Measurements from ENCODE around the gene GOLGA8T.
"Not testable (repeated sequence)": the region's sequence is repeated elsewhere in the genome, so short reads cannot be mapped to it uniquely, and the experiment has no call there.

Gene GOLGA8T, protein sequence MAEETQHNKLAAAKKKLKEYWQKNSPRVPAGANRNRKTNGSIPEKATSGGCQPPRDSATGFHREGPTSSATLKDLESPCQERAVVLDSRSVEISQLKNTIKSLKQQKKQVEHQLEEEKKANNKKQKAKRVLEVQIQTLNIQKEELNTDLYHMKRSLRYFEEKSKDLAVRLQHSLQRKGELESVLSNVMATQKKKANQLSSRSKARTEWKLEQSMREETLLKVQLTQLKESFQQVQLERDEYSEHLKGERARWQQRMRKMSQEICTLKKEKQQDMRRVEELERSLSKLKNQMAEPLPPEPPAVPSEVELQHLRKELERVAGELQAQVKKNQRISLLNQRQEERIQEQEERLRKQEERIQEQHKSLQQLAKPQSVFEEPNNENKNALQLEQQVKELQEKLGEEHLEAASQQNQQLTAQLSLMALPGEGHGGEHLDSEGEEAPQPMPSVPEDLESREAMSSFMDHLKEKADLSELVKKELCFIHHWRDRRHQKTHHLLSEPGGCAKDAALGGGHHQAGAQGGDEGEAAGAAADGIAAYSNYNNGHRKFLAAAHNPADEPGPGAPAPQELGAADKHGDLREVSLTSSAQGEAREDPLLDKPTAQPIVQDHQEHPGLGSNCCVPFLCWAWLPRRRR

GRCh38 chr15:30134751-30135150 is at the start of gene GOLGA8T:
Gene GOLGA8T, plus strand, starts transcription at chr15:30135051. Its CDS starts 98 bp downstream, at chr15:30135149.
- not testable (repeated sequence) for DNase-seq

GRCh38 chr15:30097827-30098226 is 37.0 kb upstream of the GOLGA8T start:
- not testable (repeated sequence) for DNase-seq

DNA sequence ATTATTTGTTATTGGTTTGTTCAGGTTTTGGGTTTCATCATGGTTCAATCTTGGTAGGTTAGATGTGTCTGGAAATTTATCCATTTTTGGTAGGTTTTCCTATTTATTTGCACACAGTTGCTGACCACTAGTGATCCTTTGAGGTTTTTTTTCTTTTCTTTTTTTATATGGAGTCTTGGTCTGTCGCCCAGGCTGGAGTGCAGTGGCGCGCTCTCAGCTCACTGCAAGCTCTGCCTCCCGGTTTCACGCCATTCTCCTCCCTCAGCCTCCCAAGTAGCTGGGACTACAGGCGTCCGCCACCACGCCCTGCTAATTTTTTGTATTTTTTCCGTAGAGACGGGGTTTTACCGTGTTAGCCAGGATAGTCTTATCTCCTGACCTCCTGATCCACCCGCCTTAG is 32.0 kb upstream of the GOLGA8T start:
- DNase-seq = not testable (repeated sequence)

DNA sequence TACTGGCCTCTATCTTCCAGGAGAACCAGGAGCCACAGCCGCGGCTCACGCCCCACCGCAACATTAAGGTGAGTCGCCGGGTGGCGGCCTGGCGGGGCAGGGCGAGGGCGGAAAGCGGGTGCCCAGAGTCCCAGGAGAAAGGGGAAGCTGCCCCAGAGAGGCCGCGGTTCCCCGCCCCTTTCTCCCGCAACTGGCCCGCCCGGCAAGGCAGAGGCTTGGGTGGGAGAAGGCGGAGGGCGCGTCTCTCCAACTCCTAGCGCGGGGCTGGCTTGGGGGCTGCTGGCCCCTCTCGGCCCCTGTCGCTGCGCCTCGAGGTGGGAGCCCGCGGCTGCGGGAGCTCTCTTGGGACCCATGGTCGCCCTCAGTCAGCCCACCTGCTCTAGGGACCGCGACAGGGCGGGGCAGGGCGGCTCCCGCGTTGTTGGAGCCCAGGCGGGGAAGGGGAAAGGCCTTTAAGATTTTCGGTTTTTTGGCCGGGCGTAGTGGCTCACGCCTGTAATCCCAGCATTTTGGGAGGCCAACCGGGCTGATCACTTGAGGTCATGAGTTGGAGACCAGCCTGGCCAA is 30.8 kb upstream of the GOLGA8T start:
- DNase-seq = not testable (repeated sequence)

GRCh38 chr15:30110591-30110990 is 24.3 kb upstream of the GOLGA8T start:
- DNase-seq = not testable (repeated sequence)

GRCh38 chr15:30130066-30130465 is 4.8 kb upstream of the GOLGA8T start:
- not testable (repeated sequence) for DNase-seq

- not testable (repeated sequence) for DNase-seq
These were observed 8.4 kb downstream of the GOLGA8T start for GRCh38 chr15:30143246-30143645.

GRCh38 chr15:30149891-30150290 is 15.0 kb downstream of the GOLGA8T start:
- DNase-seq = not testable (repeated sequence)

GRCh38 chr15:30162479-30163357 is 27.9 kb downstream of the GOLGA8T start:
- DNase-seq = not testable (repeated sequence)

DNA sequence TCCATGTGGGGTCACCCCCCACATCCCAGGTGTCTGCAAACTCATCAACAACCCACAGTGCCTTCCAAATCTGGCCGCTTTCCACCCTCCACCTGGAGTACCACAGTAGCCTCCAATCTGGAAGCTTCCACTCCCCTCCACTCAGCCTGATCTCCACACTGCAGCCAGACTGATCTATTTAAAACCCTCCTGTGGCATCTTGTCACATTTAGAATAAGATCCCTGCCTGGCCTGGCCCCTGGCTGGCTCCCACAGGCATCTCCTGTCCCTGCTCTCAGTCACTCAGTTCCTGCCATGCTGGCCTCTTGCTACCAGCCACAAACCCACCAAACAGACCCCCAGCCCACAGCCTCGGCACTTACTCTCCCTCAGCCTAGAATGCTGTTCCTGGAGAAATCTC is 28.9 kb downstream of the GOLGA8T start:
- not testable (repeated sequence) for DNase-seq

GRCh38 chr15:30164257-30164656 is 29.4 kb downstream of the GOLGA8T start:
- not testable (repeated sequence) for DNase-seq

DNA sequence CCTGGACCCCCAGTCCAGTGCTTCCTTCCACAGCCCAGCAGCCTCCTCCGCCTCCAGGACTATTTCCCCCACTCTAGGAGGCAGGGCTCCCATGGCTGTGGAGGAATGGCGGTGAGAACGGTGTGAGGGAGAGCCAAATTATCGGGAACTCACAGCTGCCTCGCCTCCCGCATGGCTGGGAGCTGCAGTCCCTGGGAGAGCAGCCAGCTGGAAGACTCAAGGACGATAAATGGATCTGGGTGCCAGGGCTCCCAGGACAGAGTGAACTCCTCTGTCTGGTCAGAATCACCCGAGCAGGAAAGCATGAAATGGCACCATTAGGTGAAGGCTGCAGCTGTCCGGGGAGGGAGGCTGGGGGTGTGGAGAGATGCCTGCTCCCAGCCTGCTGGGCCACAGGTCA is 32.6 kb downstream of the GOLGA8T start:
- DNase-seq = not testable (repeated sequence)

DNA sequence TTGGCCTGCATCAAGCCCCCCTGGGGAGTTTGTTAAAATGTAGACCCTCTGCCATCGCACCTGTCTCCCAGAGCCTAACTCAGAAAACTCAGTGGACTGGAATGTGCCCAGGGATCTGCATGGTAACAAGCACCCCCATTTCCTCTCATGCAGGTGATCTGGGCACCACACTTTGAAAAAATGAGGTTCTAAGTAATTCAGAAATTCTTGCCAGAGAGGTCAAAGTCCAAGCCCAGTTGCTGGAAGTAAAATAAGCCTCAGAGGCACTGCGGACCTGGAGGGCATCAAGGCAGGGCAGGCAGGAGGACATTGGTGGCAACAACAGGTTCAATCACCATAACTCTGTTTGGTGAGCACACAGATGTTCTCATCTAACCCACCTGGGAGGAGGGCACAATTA is 33.0 kb downstream of the GOLGA8T start:
- not testable (repeated sequence) for DNase-seq

DNA sequence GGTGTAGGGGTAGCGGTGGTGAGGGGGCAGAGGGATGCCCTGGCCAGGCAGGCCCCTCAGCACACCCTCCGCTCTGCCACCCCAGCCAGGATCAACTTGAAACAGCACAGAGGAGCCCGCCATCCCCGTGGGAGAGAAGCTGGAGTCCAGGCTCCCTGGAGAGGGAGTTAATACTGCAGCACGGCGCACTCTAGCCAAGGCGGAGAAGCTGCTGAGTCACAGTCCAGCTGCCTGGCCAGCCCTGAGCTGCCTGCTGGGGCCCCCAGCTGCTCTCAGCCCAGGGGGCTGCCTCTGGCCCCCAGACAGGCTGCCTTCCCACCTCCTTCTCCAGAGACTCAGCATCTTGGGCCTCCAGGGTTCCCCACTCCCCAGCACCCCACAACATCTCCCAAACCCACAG is 36.6 kb downstream of the GOLGA8T start:
- DNase-seq = not testable (repeated sequence)

DNA sequence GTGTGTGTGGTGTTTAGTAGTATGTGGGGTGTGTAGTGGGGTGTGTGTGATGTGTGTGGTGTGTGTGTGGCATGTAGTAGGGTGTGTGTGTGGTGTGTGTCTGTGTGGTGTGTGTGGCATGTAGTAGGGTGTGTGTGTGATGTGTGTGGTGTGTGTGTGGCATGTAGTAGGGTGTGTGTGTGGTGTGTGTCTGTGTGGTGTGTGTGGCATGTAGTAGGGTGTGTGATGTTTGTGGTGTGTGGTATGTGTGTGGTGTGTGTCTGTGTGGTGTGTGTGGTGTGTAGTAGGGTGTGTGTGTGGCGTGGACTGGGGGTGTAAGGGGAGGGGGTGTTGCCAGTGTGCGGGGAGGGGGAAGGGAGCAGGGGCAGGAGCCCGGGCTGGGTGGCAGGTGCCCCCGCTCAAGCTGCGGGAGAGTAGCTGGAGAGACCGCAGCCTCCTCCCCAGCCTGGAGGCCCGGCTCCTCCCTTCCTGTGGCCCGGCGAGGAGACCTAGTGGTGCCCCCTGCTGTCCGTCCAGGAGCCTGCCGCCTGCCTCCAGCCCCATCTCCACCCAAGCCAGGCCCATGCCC is 38.3 kb downstream of the GOLGA8T start:
- DNase-seq = not testable (repeated sequence)

GRCh38 chr15:30175291-30175690 is 40.4 kb downstream of the GOLGA8T start:
- DNase-seq = not testable (repeated sequence)

GRCh38 chr15:30176613-30177012 is 41.8 kb downstream of the GOLGA8T start:
- DNase-seq = not testable (repeated sequence)

GRCh38 chr15:30179814-30180213 is 45.0 kb downstream of the GOLGA8T start:
- not testable (repeated sequence) for DNase-seq

DNA sequence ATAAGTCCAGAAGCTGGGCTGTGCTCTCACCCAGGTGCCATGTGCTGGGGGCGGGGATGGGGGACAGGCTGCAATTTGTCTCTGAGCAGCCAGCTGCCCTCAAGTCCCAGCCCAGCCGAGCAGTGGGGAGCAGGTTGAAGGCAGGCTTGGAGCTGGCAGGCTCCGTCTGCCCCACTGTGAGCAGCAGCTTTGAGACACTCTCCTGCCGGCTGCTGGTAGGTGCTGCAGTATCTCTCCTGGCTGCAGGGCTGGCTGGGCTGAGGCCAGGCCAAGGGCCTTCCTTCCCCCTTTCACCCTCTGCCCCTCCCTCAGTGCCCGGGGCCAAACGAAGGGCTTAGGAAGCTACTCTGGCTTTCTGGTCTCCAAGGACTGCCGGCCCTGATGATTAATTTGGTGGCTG is 50.6 kb downstream of the GOLGA8T start:
- not testable (repeated sequence) for DNase-seq

- DNase-seq = not testable (repeated sequence)
These were observed 52.6 kb downstream of the GOLGA8T start for GRCh38 chr15:30187429-30187828.

- not testable (repeated sequence) for DNase-seq
These were observed 54.9 kb downstream of the GOLGA8T start for GRCh38 chr15:30189754-30190153.

GRCh38 chr15:30191143-30191542 is 56.3 kb downstream of the GOLGA8T start:
- not testable (repeated sequence) for DNase-seq
